WTC11 (cell line): ENCODE measurements around the gene PABPN1. TPM values are rescaled to one million over a fixed set of nuclear protein-coding genes. Genes with fewer than 3 reads are reported as not detected.
A peak's percentile ranks its signal among the peaks of the same experiment; 100 is the strongest.

ENCODE experiments used
- ATAC-seq: fragments of 200-7000 bp; cut with Tn5 transposase; 2 replicates; pipeline ENCODE4 v1.10.0; 2021; ENCODE audit warnings: mild to moderate bottlenecking, moderate library complexity
- CTCF ChIA-PET: fragments of 300-600 bp; sonication (Branson Sonifier 250); formaldehyde crosslinking; loops from one replicate; lab custom pipeline; 2021; ENCODE audit warnings: antibody characterized with exemption; lab: Charles Lee
- POLR2A ChIA-PET: fragments of 350-600 bp; sonication (Branson Sonifier 250); formaldehyde crosslinking; loops from one replicate; lab custom pipeline; 2021; ENCODE audit warnings: antibody characterized with exemption; lab: Charles Lee
- DNase-seq: peaks from one replicate; pipeline ENCODE4 v3.0.0; 2021; ENCODE audit warnings: low spot score
- H3K27ac Mint-ChIP-seq: 2 replicates; pipeline ENCODE4 v1.8.0; 2021; ENCODE audit warnings: mixed read lengths
- H3K27me3 Mint-ChIP-seq: 2 replicates; pipeline ENCODE4 v1.8.0; 2021; ENCODE audit warnings: low read depth, mild to moderate bottlenecking, moderate library complexity, mixed read lengths
- H3K36me3 Mint-ChIP-seq: 2 replicates; pipeline ENCODE4 v1.8.0; 2021; ENCODE audit warnings: mixed read lengths
- H3K4me1 Mint-ChIP-seq: 2 replicates; pipeline ENCODE4 v1.8.0; 2022; ENCODE audit warnings: mixed read lengths
- H3K4me3 Mint-ChIP-seq: 2 replicates; pipeline ENCODE4 v1.8.0; 2021; ENCODE audit warnings: mild to moderate bottlenecking, moderate library complexity, mixed read lengths
- H3K9me3 Mint-ChIP-seq: 2 replicates; pipeline ENCODE4 v1.8.0; 2021; ENCODE audit warnings: mixed read lengths
- ELF4 ChIP-seq: sonication (generic); formaldehyde crosslinking; IDR thresholded peaks from 2 replicates; pipeline ENCODE4 v1.8.1; 2022; ENCODE audit warnings: low read depth, mild to moderate bottlenecking, moderate library complexity, missing genetic modification reagents
- ESRRA ChIP-seq: sonication (generic); formaldehyde crosslinking; IDR thresholded peaks from 2 replicates; pipeline ENCODE4 v1.8.1; 2022; ENCODE audit warnings: mild to moderate bottlenecking, missing genetic modification reagents, borderline replicate concordance
- ETV6 ChIP-seq: sonication (generic); formaldehyde crosslinking; IDR thresholded peaks from 2 replicates; pipeline ENCODE4 v1.8.1; 2022; ENCODE audit warnings: mild to moderate bottlenecking, missing genetic modification reagents
- FOXK1 ChIP-seq: sonication (generic); formaldehyde crosslinking; IDR thresholded peaks from 2 replicates; pipeline ENCODE4 v1.8.0; 2022; ENCODE audit warnings: mild to moderate bottlenecking, moderate library complexity, missing genetic modification reagents
- NFYB ChIP-seq: sonication (generic); formaldehyde crosslinking; conservative IDR thresholded peaks from 2 replicates; pipeline ENCODE4 v1.8.0; 2022; ENCODE audit warnings: low read depth, missing genetic modification reagents
- SMAD3 ChIP-seq: sonication (generic); formaldehyde crosslinking; IDR thresholded peaks from 2 replicates; pipeline ENCODE4 v1.8.0; 2022; ENCODE audit warnings: missing genetic modification reagents, mild to moderate bottlenecking, borderline replicate concordance
- SMAD4 ChIP-seq: sonication (generic); formaldehyde crosslinking; IDR thresholded peaks from 2 replicates; pipeline ENCODE4 v1.8.0; 2022; ENCODE audit warnings: mild to moderate bottlenecking, missing genetic modification reagents
- SOX15 ChIP-seq: fragments of 250-450 bp; sonication (Bioruptor Pico); IDR thresholded peaks from 2 replicates; pipeline ENCODE4 v1.9.0; 2021; ENCODE audit warnings: mild to moderate bottlenecking
- TEAD4 ChIP-seq: sonication (generic); formaldehyde crosslinking; IDR thresholded peaks from 2 replicates; pipeline ENCODE4 v1.8.0; 2022; ENCODE audit warnings: mild to moderate bottlenecking, missing genetic modification reagents
- ZNF396 ChIP-seq: fragments of 250-450 bp; sonication (Bioruptor Pico); IDR thresholded peaks from 2 replicates; pipeline ENCODE4 v1.8.0; 2021; ENCODE audit warnings: mild to moderate bottlenecking, moderate library complexity, borderline replicate concordance
- total RNA-seq: library from RNA; stranded (reverse); gene quantifications from 3 replicates; pipeline ENCODE4 v1.2.3, GENCODE V29; 2021
- TF ChIP-seq, protein P1 (sequence below): sonication (generic); formaldehyde crosslinking; IDR thresholded peaks from 2 replicates; pipeline ENCODE4 v1.8.1; 2023; ENCODE audit warnings: mild to moderate bottlenecking, moderate library complexity, missing genetic modification reagents
- TF ChIP-seq, protein P2 (sequence below): fragments of 250-450 bp; sonication (Bioruptor Pico); IDR thresholded peaks from 2 replicates; pipeline ENCODE4 v2.1.2; 2022; ENCODE audit warnings: mild to moderate bottlenecking, moderate library complexity
- TF ChIP-seq, protein P3 (sequence below): sonication (generic); formaldehyde crosslinking; IDR thresholded peaks from 2 replicates; pipeline ENCODE4 v1.8.1; 2023; ENCODE audit warnings: mild to moderate bottlenecking, missing genetic modification reagents, moderate library complexity
- TF ChIP-seq, protein P4 (sequence below): fragments of 200-600 bp; IDR thresholded peaks from 2 replicates; pipeline ENCODE4 v1.8.0; 2022; ENCODE audit warnings: antibody characterized with exemption
- TF ChIP-seq, protein P5 (sequence below): sonication (generic); formaldehyde crosslinking; IDR thresholded peaks from 2 replicates; pipeline ENCODE4 v1.8.0; 2023; ENCODE audit warnings: missing genetic modification reagents, mild to moderate bottlenecking, borderline replicate concordance

PABPN1 gene
- total RNA-seq, 1 experiment from 2014 or later: 321 TPM

DNA sequence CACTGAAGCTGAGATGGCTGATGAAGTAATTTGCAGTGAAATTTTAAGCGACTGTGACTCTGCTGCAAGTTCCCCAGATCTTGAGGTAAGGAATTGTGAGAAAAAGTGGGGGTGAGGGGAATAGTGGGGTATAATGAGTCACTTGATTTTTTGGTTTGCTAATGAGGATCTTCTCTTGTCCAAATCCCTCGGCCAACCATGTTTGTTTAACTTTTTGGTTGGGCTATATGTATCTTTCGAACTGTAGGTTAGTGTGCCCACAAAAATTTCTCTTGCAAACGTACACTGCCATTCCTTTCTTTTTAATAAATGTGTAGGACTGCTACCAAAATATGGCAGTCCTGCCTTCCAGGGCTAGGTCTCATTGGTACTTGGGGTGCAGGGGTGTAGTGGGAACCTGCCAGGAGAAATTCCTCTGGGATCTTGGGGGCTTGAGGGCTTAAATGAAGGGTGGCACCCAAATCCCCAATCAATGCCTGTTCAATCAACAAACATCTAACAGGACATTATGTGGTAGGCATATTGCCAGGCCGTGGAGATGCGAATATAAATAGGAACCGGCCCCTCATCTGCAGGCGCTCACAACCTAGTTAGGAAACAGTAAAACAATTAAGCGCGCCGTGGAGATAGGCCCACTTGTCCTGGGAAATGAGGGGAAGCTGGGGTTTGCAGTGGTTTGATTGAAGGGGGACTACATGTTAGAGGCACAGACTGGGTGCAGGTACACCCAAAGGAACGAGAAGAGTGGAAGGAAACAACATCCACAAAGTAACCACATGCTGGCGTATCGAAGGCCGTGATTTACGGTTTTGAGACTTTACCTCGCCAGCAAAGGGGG, 1.3 kb upstream of the PABPN1 start:
- ATAC-seq (no peak), DNase-seq (no peak)
- CTCF ChIA-PET: interaction anchor here (1.1 to 4.5 kb wide), 12 partner anchors 13 to 262 kb away, joined by 3 to 39 read pairs (median 9); partner anchors contain the start of genes BCL2L2, CEBPE, HOMEZ and PPP1R3E
- H3K36me3 Mint-ChIP-seq: peaks cover 35% of the 10 kb centered on the region
- H3K27me3 Mint-ChIP-seq: no peaks in the 10 kb centered on the region
- H3K4me1 Mint-ChIP-seq: peaks cover 26% of the 10 kb centered on the region
- H3K9me3 Mint-ChIP-seq: no peaks in the 10 kb centered on the region
- H3K27ac Mint-ChIP-seq: peak overlapping the region; percentile 99
- TF ChIP-seq ETV6 (CRISPR knock-in tag) (no peak), ZNF396 (CRISPR knock-in tag) (no peak), ESRRA (no peak), FOXK1 (CRISPR knock-in tag) (no peak), SMAD4 (CRISPR knock-in tag) (no peak), TEAD4 (CRISPR knock-in tag) (no peak), NFYB (CRISPR knock-in tag) (no peak), SMAD3 (CRISPR knock-in tag) (no peak)
- TF ChIP-seq, protein P1, sequence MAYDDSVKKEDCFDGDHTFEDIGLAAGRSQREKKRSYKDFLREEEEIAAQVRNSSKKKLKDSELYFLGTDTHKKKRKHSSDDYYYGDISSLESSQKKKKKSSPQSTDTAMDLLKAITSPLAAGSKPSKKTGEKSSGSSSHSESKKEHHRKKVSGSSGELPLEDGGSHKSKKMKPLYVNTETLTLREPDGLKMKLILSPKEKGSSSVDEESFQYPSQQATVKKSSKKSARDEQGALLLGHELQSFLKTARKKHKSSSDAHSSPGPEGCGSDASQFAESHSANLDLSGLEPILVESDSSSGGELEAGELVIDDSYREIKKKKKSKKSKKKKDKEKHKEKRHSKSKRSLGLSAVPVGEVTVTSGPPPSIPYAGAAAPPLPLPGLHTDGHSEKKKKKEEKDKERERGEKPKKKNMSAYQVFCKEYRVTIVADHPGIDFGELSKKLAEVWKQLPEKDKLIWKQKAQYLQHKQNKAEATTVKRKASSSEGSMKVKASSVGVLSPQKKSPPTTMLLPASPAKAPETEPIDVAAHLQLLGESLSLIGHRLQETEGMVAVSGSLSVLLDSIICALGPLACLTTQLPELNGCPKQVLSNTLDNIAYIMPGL (CRISPR knock-in tag): no peak
- TF ChIP-seq, protein P2, sequence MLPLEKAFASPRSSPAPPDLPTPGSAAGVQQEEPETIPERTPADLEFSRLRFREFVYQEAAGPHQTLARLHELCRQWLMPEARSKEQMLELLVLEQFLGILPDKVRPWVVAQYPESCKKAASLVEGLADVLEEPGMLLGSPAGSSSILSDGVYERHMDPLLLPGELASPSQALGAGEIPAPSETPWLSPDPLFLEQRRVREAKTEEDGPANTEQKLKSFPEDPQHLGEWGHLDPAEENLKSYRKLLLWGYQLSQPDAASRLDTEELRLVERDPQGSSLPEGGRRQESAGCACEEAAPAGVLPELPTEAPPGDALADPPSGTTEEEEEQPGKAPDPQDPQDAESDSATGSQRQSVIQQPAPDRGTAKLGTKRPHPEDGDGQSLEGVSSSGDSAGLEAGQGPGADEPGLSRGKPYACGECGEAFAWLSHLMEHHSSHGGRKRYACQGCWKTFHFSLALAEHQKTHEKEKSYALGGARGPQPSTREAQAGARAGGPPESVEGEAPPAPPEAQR: no peak
- TF ChIP-seq, protein P3, sequence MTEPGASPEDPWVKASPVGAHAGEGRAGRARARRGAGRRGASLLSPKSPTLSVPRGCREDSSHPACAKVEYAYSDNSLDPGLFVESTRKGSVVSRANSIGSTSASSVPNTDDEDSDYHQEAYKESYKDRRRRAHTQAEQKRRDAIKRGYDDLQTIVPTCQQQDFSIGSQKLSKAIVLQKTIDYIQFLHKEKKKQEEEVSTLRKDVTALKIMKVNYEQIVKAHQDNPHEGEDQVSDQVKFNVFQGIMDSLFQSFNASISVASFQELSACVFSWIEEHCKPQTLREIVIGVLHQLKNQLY (CRISPR knock-in tag): no peak
- POLR2A ChIA-PET: interaction anchor here (1.0 to 2.7 kb wide), 6 partner anchors 14 to 218 kb away, joined by 4 to 32 read pairs (median 12); partner anchors contain the start of genes BCL2L2, HOMEZ and PPP1R3E
- H3K4me3 Mint-ChIP-seq: peak overlapping the region; percentile 96

DNA sequence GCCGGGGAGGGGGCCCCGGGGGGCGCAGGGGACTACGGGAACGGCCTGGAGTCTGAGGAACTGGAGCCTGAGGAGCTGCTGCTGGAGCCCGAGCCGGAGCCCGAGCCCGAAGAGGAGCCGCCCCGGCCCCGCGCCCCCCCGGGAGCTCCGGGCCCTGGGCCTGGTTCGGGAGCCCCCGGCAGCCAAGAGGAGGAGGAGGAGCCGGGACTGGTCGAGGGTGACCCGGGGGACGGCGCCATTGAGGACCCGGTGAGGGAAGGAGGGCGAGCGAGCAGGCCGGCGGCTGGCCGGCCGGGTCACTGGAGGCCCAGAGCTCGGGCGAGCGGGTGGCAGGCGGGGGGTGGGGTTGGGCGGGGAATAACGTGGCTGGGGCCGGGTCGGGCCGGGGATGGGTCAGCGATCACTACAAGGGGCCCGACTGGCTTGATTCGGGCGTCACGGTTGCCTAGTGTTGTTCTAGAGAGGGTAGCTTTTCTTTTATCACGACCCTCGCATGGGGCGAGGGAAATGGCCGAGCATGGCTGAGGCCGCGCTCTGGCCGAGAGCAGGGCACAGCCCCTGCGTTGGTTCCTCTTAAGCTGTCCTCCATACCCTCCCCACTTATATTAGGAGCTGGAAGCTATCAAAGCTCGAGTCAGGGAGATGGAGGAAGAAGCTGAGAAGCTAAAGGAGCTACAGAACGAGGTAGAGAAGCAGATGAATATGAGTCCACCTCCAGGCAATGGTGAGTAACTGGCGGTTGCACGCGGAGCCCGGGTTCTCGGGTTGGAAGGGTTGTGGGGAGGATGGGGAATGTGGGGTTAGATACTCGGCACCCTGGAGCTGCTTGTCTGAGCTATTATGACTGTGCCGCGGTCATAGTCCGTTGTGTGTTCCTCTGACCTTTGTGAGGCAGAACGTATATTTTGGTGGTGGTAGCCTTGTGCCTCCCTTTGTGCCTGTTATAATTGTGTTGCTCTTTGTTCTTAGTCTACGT, 603 bp downstream of the PABPN1 start:
- Mint-ChIP-seq H3K4me3 (peak overlapping the region; percentile 96), H3K27me3 (no peaks in the 10 kb centered on the region), H3K27ac (peak overlapping the region; percentile 96), H3K9me3 (no peaks in the 10 kb centered on the region), H3K4me1 (peaks cover 26% of the 10 kb centered on the region), H3K36me3 (peaks cover 46% of the 10 kb centered on the region)
- DNase-seq: peak; percentile 21
- TF ChIP-seq, protein P4, sequence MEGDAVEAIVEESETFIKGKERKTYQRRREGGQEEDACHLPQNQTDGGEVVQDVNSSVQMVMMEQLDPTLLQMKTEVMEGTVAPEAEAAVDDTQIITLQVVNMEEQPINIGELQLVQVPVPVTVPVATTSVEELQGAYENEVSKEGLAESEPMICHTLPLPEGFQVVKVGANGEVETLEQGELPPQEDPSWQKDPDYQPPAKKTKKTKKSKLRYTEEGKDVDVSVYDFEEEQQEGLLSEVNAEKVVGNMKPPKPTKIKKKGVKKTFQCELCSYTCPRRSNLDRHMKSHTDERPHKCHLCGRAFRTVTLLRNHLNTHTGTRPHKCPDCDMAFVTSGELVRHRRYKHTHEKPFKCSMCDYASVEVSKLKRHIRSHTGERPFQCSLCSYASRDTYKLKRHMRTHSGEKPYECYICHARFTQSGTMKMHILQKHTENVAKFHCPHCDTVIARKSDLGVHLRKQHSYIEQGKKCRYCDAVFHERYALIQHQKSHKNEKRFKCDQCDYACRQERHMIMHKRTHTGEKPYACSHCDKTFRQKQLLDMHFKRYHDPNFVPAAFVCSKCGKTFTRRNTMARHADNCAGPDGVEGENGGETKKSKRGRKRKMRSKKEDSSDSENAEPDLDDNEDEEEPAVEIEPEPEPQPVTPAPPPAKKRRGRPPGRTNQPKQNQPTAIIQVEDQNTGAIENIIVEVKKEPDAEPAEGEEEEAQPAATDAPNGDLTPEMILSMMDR: no peak
- TF ChIP-seq ELF4 (no peak), SOX15 (no peak)
- TF ChIP-seq, protein P5, sequence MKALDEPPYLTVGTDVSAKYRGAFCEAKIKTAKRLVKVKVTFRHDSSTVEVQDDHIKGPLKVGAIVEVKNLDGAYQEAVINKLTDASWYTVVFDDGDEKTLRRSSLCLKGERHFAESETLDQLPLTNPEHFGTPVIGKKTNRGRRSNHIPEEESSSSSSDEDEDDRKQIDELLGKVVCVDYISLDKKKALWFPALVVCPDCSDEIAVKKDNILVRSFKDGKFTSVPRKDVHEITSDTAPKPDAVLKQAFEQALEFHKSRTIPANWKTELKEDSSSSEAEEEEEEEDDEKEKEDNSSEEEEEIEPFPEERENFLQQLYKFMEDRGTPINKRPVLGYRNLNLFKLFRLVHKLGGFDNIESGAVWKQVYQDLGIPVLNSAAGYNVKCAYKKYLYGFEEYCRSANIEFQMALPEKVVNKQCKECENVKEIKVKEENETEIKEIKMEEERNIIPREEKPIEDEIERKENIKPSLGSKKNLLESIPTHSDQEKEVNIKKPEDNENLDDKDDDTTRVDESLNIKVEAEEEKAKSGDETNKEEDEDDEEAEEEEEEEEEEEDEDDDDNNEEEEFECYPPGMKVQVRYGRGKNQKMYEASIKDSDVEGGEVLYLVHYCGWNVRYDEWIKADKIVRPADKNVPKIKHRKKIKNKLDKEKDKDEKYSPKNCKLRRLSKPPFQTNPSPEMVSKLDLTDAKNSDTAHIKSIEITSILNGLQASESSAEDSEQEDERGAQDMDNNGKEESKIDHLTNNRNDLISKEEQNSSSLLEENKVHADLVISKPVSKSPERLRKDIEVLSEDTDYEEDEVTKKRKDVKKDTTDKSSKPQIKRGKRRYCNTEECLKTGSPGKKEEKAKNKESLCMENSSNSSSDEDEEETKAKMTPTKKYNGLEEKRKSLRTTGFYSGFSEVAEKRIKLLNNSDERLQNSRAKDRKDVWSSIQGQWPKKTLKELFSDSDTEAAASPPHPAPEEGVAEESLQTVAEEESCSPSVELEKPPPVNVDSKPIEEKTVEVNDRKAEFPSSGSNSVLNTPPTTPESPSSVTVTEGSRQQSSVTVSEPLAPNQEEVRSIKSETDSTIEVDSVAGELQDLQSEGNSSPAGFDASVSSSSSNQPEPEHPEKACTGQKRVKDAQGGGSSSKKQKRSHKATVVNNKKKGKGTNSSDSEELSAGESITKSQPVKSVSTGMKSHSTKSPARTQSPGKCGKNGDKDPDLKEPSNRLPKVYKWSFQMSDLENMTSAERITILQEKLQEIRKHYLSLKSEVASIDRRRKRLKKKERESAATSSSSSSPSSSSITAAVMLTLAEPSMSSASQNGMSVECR (CRISPR knock-in tag): peak; percentile 23; the same call in 1 of the 2 replicates
- TF ChIP-seq, all 79 proteins: peak for 1
- ChIA-PET CTCF (interaction anchor here (0.6 to 4.5 kb wide), 29 partner anchors 15 to 406 kb away, joined by 3 to 39 read pairs (median 5); partner anchors contain the start of genes ACIN1, BCL2L2, C14orf119 and CEBPE), POLR2A (interaction anchor here (0.6 to 2.7 kb wide), 17 partner anchors 7 to 330 kb away, joined by 3 to 32 read pairs (median 4); partner anchors contain the start of genes ACIN1, BCL2L2, C14orf119 and HOMEZ)
- ATAC-seq: no peak
